Measurements from ENCODE around the gene CHKA.

GRCh38 chr11:68122936-68123539 is 1.9 kb upstream of the CHKA start:
- TF ChIP-seq CTCF (conservative IDR thresholded peaks at IDR 0.05; ENCODE audit: low read depth, low read length) (no peak), BHLHE40 (IDR thresholded peaks at IDR 0.05; ENCODE audit: low read depth, low read length) (no peak), MXI1 (IDR thresholded peaks at IDR 0.05; ENCODE audit: borderline replicate concordance, low read depth, low read length) (no peak), CEBPB (IDR thresholded peaks at IDR 0.05; ENCODE audit: low read depth, low read length) (no peak), SMC3 (IDR thresholded peaks at IDR 0.05; ENCODE audit: low read depth, low read length) (no peak), MAFK (IDR thresholded peaks at IDR 0.05; ENCODE audit: low read depth, low read length) (no peak), RAD21 (IDR thresholded peaks at IDR 0.05; ENCODE audit: low read length) (no peak)

Measured in IMR-90 (cell line).